ENCODE results near the gene TERF2IP.

DNA sequence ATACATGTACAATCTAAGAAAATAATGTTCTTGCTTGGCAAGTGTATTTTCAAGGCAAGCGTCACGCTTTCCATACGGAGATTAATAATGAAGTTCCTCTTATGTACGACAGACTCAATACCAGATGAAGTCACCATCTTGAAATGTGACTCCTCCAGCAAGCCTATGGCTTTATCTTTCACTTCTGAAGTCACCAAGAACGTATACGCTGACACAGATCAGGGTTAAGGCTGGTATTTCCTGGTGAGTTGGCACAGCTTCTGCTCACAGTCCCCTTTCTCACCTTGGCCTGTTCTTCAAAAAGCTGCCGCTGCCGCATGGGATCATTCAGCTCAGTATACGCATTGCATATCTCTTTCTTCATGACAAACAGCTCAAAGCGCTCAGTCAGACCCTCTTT, 18.4 kb upstream of the TERF2IP start:
- TF ChIP-seq, protein P1, sequence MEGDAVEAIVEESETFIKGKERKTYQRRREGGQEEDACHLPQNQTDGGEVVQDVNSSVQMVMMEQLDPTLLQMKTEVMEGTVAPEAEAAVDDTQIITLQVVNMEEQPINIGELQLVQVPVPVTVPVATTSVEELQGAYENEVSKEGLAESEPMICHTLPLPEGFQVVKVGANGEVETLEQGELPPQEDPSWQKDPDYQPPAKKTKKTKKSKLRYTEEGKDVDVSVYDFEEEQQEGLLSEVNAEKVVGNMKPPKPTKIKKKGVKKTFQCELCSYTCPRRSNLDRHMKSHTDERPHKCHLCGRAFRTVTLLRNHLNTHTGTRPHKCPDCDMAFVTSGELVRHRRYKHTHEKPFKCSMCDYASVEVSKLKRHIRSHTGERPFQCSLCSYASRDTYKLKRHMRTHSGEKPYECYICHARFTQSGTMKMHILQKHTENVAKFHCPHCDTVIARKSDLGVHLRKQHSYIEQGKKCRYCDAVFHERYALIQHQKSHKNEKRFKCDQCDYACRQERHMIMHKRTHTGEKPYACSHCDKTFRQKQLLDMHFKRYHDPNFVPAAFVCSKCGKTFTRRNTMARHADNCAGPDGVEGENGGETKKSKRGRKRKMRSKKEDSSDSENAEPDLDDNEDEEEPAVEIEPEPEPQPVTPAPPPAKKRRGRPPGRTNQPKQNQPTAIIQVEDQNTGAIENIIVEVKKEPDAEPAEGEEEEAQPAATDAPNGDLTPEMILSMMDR (tag by site-specific recombination; IDR thresholded peaks at IDR 0.05), result no peak
- TF ChIP-seq RBAK (tag by site-specific recombination; IDR thresholded peaks at IDR 0.05) (no peak), ZNF629 (tag by site-specific recombination; IDR thresholded peaks at IDR 0.05) (no peak), YY1 (tag by site-specific recombination; IDR thresholded peaks at IDR 0.05) (no peak), ZNF138 (tag by site-specific recombination; IDR thresholded peaks at IDR 0.05; ENCODE audit: borderline replicate concordance) (no peak), GLI4 (tag by site-specific recombination; IDR thresholded peaks at IDR 0.05) (no peak), ZNF433 (tag by site-specific recombination; IDR thresholded peaks at IDR 0.05; ENCODE audit: low read depth) (no peak), ZNF660 (tag by site-specific recombination; IDR thresholded peaks at IDR 0.05) (no peak)
- TF ChIP-seq, protein P2, sequence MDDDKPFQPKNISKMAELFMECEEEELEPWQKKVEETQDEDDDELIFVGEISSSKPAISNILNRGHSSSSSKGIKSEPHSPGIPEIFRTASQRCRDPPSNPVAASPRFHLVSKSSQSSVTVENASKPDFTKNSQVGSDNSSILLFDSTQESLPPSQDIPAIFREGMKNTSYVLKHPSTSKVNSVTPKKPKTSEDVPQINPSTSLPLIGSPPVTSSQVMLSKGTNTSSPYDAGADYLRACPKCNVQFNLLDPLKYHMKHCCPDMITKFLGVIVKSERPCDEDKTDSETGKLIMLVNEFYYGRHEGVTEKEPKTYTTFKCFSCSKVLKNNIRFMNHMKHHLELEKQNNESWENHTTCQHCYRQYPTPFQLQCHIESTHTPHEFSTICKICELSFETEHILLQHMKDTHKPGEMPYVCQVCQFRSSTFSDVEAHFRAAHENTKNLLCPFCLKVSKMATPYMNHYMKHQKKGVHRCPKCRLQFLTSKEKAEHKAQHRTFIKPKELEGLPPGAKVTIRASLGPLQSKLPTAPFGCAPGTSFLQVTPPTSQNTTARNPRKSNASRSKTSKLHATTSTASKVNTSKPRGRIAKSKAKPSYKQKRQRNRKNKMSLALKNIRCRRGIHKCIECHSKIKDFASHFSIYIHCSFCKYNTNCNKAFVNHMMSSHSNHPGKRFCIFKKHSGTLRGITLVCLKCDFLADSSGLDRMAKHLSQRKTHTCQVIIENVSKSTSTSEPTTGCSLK (tag by site-specific recombination; IDR thresholded peaks at IDR 0.05), result no peak
- TF ChIP-seq, protein P3, sequence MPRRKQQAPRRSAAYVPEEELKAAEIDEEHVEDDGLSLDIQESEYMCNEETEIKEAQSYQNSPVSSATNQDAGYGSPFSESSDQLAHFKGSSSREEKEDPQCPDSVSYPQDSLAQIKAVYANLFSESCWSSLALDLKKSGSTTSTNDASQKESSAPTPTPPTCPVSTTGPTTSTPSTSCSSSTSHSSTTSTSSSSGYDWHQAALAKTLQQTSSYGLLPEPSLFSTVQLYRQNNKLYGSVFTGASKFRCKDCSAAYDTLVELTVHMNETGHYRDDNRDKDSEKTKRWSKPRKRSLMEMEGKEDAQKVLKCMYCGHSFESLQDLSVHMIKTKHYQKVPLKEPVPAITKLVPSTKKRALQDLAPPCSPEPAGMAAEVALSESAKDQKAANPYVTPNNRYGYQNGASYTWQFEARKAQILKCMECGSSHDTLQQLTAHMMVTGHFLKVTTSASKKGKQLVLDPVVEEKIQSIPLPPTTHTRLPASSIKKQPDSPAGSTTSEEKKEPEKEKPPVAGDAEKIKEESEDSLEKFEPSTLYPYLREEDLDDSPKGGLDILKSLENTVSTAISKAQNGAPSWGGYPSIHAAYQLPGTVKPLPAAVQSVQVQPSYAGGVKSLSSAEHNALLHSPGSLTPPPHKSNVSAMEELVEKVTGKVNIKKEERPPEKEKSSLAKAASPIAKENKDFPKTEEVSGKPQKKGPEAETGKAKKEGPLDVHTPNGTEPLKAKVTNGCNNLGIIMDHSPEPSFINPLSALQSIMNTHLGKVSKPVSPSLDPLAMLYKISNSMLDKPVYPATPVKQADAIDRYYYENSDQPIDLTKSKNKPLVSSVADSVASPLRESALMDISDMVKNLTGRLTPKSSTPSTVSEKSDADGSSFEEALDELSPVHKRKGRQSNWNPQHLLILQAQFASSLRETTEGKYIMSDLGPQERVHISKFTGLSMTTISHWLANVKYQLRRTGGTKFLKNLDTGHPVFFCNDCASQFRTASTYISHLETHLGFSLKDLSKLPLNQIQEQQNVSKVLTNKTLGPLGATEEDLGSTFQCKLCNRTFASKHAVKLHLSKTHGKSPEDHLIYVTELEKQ (tag by site-specific recombination; IDR thresholded peaks at IDR 0.05; ENCODE audit: borderline replicate concordance), result no peak

Measured in HEK293 (cell line).